Sigmoid colon (tissue), 4 donors: ENCODE results near the gene RNF180.

Experiments used
- EP300 ChIP-seq, 4 donors: sonication (generic); formaldehyde crosslinking; IDR thresholded peaks; one replicate each; pipeline ENCODE4 v1.6.1; 2017; ENCODE audit warnings: antibody characterized with exemption in 4 of 4
- POLR2A ChIP-seq, 2 donors: fragments of 450-650 bp; IDR thresholded peaks; one replicate each; pipeline ENCODE4 v1.6.1; 2016; ENCODE audit warnings: antibody characterized with exemption in 2 of 2, mild to moderate bottlenecking in 2 of 2, moderate library complexity in 2 of 2
- POLR2AphosphoS5 ChIP-seq, 4 donors: sonication (generic); formaldehyde crosslinking; IDR thresholded peaks; one replicate each; pipeline ENCODE4 v1.6.1; 2017; ENCODE audit warnings: antibody characterized with exemption in 4 of 4
- TF ChIP-seq, protein P1 (sequence below), 4 experiments: fragments of 450-650 bp in 3 of 4; fragments of 200-600 bp in 1 of 4; IDR thresholded peaks; one replicate each; pipeline ENCODE4 v1.5.1; 2016 to 2019; ENCODE audit warnings: antibody characterized with exemption in 4 of 4, mild to moderate bottlenecking in 3 of 4, moderate library complexity in 2 of 4

DNA sequence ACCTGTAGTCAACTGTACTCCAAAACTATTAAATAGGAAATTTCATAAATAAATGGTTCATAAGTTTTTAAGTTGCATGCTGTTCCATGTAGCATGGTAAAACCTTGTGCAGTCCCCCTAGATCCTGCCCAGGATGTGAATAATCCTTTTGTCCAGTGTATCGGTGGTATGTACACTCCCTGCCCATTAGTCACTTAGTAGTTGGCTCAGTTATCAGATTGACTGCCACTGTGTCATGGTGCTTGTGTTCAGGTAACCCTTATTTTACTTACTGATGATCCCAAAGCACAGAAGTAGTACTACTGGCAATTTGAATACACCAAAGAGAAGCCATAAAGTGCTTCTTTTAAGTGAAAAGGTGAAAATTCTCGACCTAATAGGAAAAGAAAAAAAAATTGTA is 134.2 kb downstream of the RNF180 start:
- TF ChIP-seq, protein P1, sequence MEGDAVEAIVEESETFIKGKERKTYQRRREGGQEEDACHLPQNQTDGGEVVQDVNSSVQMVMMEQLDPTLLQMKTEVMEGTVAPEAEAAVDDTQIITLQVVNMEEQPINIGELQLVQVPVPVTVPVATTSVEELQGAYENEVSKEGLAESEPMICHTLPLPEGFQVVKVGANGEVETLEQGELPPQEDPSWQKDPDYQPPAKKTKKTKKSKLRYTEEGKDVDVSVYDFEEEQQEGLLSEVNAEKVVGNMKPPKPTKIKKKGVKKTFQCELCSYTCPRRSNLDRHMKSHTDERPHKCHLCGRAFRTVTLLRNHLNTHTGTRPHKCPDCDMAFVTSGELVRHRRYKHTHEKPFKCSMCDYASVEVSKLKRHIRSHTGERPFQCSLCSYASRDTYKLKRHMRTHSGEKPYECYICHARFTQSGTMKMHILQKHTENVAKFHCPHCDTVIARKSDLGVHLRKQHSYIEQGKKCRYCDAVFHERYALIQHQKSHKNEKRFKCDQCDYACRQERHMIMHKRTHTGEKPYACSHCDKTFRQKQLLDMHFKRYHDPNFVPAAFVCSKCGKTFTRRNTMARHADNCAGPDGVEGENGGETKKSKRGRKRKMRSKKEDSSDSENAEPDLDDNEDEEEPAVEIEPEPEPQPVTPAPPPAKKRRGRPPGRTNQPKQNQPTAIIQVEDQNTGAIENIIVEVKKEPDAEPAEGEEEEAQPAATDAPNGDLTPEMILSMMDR (IDR thresholded peaks at IDR 0.05), result no peak
- TF ChIP-seq POLR2A (IDR thresholded peaks at IDR 0.05) (no peak), POLR2AphosphoS5 (IDR thresholded peaks at IDR 0.05) (no peak), EP300 (IDR thresholded peaks at IDR 0.05) (no peak)
